Mesenchymal stem cell (in vitro differentiated cells and primary cell): Measurements from ENCODE around the gene SLC6A12.
A peak's percentile ranks its signal among the peaks of the same experiment; 100 is the strongest.

Source experiments
- DNase-seq: peaks from one replicate; pipeline ENCODE4 v3.0.0-alpha.2; 2013
- H2AFZ ChIP-seq: one replicate; pipeline ENCODE4 v1.6.1; 2013; ENCODE audit warnings: low read depth, mild to moderate bottlenecking, control low read depth, inconsistent platforms, low read length, moderate library complexity
- H2AK5ac ChIP-seq: 2 replicates; pipeline ENCODE4 v1.6.1; 2013; ENCODE audit warnings: low read length, moderate library complexity, mild to moderate bottlenecking, inconsistent platforms; ENCODE audit not compliant: severe bottlenecking
- H2BK120ac ChIP-seq: one replicate; pipeline ENCODE4 v1.6.1; 2013; ENCODE audit warnings: low read depth, mild to moderate bottlenecking, inconsistent platforms, low read length, moderate library complexity
- H2BK12ac ChIP-seq, 2 experiments: one replicate each; pipeline ENCODE4 v1.6.1; 2013; ENCODE audit warnings: inconsistent platforms in 2 of 2, low read length in 2 of 2, mild to moderate bottlenecking in 2 of 2, moderate library complexity in 2 of 2, control low read depth in 1 of 2
- H2BK15ac ChIP-seq: one replicate; pipeline ENCODE4 v1.6.1; 2013; ENCODE audit warnings: mild to moderate bottlenecking, low read depth, inconsistent platforms; ENCODE audit not compliant: poor library complexity, severe bottlenecking
- H2BK5ac ChIP-seq: 2 replicates; pipeline ENCODE4 v1.6.1; 2013; ENCODE audit warnings: low read depth, mild to moderate bottlenecking, low read length, control low read depth, inconsistent platforms; ENCODE audit not compliant: poor library complexity, severe bottlenecking
- H3K14ac ChIP-seq, 2 experiments: one replicate each; pipeline ENCODE4 v1.6.1; 2013; ENCODE audit warnings: inconsistent platforms in 2 of 2, low read length in 2 of 2, control low read depth in 1 of 2, mild to moderate bottlenecking in 1 of 2, moderate library complexity in 1 of 2
- H3K18ac ChIP-seq, 2 experiments: one replicate each; pipeline ENCODE4 v1.6.1; 2013; ENCODE audit warnings: inconsistent platforms in 2 of 2, low read length in 2 of 2, control low read depth in 1 of 2, low read depth in 1 of 2, mild to moderate bottlenecking in 1 of 2
- H3K23ac ChIP-seq, 2 experiments: one replicate each; pipeline ENCODE4 v1.6.1; 2013; ENCODE audit warnings: inconsistent platforms in 2 of 2, low read length in 2 of 2, mild to moderate bottlenecking in 2 of 2, moderate library complexity in 2 of 2, control low read depth in 1 of 2
- H3K27ac ChIP-seq: 2 replicates; pipeline ENCODE4 v1.5.1; 2013; ENCODE audit warnings: mild to moderate bottlenecking, moderate library complexity, low read length, control low read depth, inconsistent platforms; ENCODE audit not compliant: poor library complexity, severe bottlenecking
- H3K27me3 ChIP-seq, 2 experiments: 2 replicates each; pipeline versions ENCODE4 v1.6.1 to v1.7.0; 2013; ENCODE audit warnings: low read length in 2 of 2, mild to moderate bottlenecking in 2 of 2, moderate library complexity in 2 of 2, control low read depth in 1 of 2, inconsistent platforms in 1 of 2; ENCODE audit not compliant: control insufficient read depth in 1 of 2, insufficient read depth in 1 of 2
- H3K36me3 ChIP-seq, 2 experiments: 2 replicates each; pipeline versions ENCODE4 v1.6.1 to v1.7.0; 2013; ENCODE audit warnings: low read length in 2 of 2, control low read depth in 1 of 2, inconsistent platforms in 1 of 2, low read depth in 1 of 2, mild to moderate bottlenecking in 1 of 2; ENCODE audit not compliant: insufficient read depth in 2 of 2, control insufficient read depth in 1 of 2
- H3K4ac ChIP-seq, 2 experiments: one replicate each; pipeline ENCODE4 v1.6.1; 2013; ENCODE audit warnings: inconsistent platforms in 2 of 2, low read length in 2 of 2, mild to moderate bottlenecking in 2 of 2, moderate library complexity in 2 of 2, control low read depth in 1 of 2, low read depth in 1 of 2
- H3K4me1 ChIP-seq: 2 replicates; pipeline ENCODE4 v1.6.1; 2013; ENCODE audit warnings: low read depth, low read length, control low read depth; ENCODE audit not compliant: control insufficient read depth, insufficient read depth
- H3K4me2 ChIP-seq: 2 replicates; pipeline ENCODE4 v1.6.1; 2013; ENCODE audit warnings: low read length, mild to moderate bottlenecking, inconsistent platforms; ENCODE audit not compliant: poor library complexity, severe bottlenecking
- H3K4me3 ChIP-seq, 2 experiments: 2 replicates each; pipeline versions ENCODE4 v1.5.1 to v1.7.0; 2013; ENCODE audit warnings: low read length in 2 of 2, mild to moderate bottlenecking in 2 of 2, control low read depth in 1 of 2, low read depth in 1 of 2; ENCODE audit not compliant: insufficient read depth in 1 of 2
- H3K79me1 ChIP-seq: replicated peaks from 2 replicates; pipeline ENCODE4 v1.6.1; 2013; ENCODE audit warnings: mild to moderate bottlenecking, control low read depth, low read length, inconsistent platforms; ENCODE audit not compliant: poor library complexity, severe bottlenecking
- H3K9ac ChIP-seq: 2 replicates; pipeline ENCODE4 v1.7.0; 2013; ENCODE audit warnings: mild to moderate bottlenecking, low read length, moderate library complexity
- H3K9me3 ChIP-seq: 2 replicates; pipeline ENCODE4 v1.7.0; 2013; ENCODE audit warnings: mild to moderate bottlenecking, low read length; ENCODE audit not compliant: control insufficient read depth
- H4K8ac ChIP-seq: one replicate; pipeline ENCODE4 v1.6.1; 2013; ENCODE audit warnings: inconsistent platforms, mild to moderate bottlenecking, low read length, moderate library complexity
- H4K91ac ChIP-seq: one replicate; pipeline ENCODE4 v1.6.1; 2013; ENCODE audit warnings: mild to moderate bottlenecking, low read length, inconsistent platforms
- WGBS: methylation state at CpG from one replicate; pipeline ENCODE4 v1.1.7; 2013; ENCODE audit warnings: mixed read lengths; 5-methylcytosine and 5-hydroxymethylcytosine counted together

SLC6A12 gene

GRCh38 chr12:206746-207440 lies 7.1 kb downstream of the SLC6A12 start:
- no peak overlapping the region for H3K9ac ChIP-seq
- 83% methylated on average over 20 of the region's 21 CpGs for WGBS
- no peak overlapping the region for H4K8ac ChIP-seq
- H3K79me1 ChIP-seq = no peaks in the 10 kb centered on the region
- H2BK15ac ChIP-seq = no peak overlapping the region
- no peak overlapping the region for H3K4me3 ChIP-seq
- H3K4ac ChIP-seq = no peak overlapping the region
- H3K27me3 ChIP-seq = peaks cover 60 to 96% of the 10 kb centered on the region in 2 experiments
- H2BK12ac ChIP-seq = no peak overlapping the region
- H3K9me3 ChIP-seq = no peaks in the 10 kb centered on the region
- H2AFZ ChIP-seq = no peak overlapping the region
- H3K14ac ChIP-seq = no peak overlapping the region
- H3K23ac ChIP-seq = peak overlapping the region in 1 of 2 experiments; percentile 41
- DNase-seq = no peak
- H3K18ac ChIP-seq = no peak overlapping the region
- no peaks in the 10 kb centered on the region for H3K36me3 ChIP-seq
- H3K27ac ChIP-seq = no peak overlapping the region
- no peak overlapping the region for H2BK120ac ChIP-seq
- H2AK5ac ChIP-seq = no peak overlapping the region
- H4K91ac ChIP-seq = no peak overlapping the region
- no peak overlapping the region for H2BK5ac ChIP-seq
- H3K4me1 ChIP-seq = peaks cover 17% of the 10 kb centered on the region
- no peak overlapping the region for H3K4me2 ChIP-seq

- H4K8ac ChIP-seq = no peak overlapping the region
- no peak overlapping the region for H3K14ac ChIP-seq
- H3K9me3 ChIP-seq = no peaks in the 10 kb centered on the region
- H3K9ac ChIP-seq = no peak overlapping the region
- H3K4me2 ChIP-seq = no peak overlapping the region
- H2AK5ac ChIP-seq = no peak overlapping the region
- peaks cover 21% of the 10 kb centered on the region for H3K4me1 ChIP-seq
- no peak overlapping the region for H2AFZ ChIP-seq
- H3K4me3 ChIP-seq = no peak overlapping the region
- no peak overlapping the region for H3K27ac ChIP-seq
- no peak overlapping the region for H2BK120ac ChIP-seq
- no peak overlapping the region for H4K91ac ChIP-seq
- no peak for DNase-seq
- no peak overlapping the region for H2BK12ac ChIP-seq
- no peak overlapping the region for H3K18ac ChIP-seq
- no peak overlapping the region for H2BK5ac ChIP-seq
- peaks cover 60 to 91% of the 10 kb centered on the region in 2 experiments for H3K27me3 ChIP-seq
- 92% methylated on average over 4 of the region's 4 CpGs for WGBS
- no peak overlapping the region for H3K4ac ChIP-seq
- H3K36me3 ChIP-seq = peaks cover 0 to 3% of the 10 kb centered on the region in 2 experiments
- H3K23ac ChIP-seq = no peak overlapping the region
- no peaks in the 10 kb centered on the region for H3K79me1 ChIP-seq
- no peak overlapping the region for H2BK15ac ChIP-seq
Measured at GRCh38 chr12:205026-205425, 8.9 kb downstream of the SLC6A12 start.

GRCh38 chr12:204261-204678 lies 9.7 kb downstream of the SLC6A12 start:
- Histone ChIP-seq H3K4ac (no peak overlapping the region), H4K91ac (no peak overlapping the region), H3K9me3 (no peaks in the 10 kb centered on the region), H4K8ac (no peak overlapping the region), H2BK15ac (no peak overlapping the region), H3K23ac (no peak overlapping the region), H3K36me3 (peaks cover 0 to 3% of the 10 kb centered on the region in 2 experiments), H3K27ac (no peak overlapping the region), H3K18ac (no peak overlapping the region), H3K79me1 (no peaks in the 10 kb centered on the region), H3K4me3 (peak overlapping the region in 1 of 2 experiments; percentile 67), H2BK12ac (no peak overlapping the region), H2BK5ac (no peak overlapping the region), H3K4me1 (peaks cover 21% of the 10 kb centered on the region), H3K14ac (no peak overlapping the region), H2AFZ (no peak overlapping the region), H2BK120ac (no peak overlapping the region), H3K9ac (peak overlapping the region; percentile 62), H3K27me3 (peaks cover 53 to 83% of the 10 kb centered on the region in 2 experiments), H2AK5ac (no peak overlapping the region), H3K4me2 (peak overlapping the region; percentile 89)
- no peak for DNase-seq
- WGBS = 64% methylated on average over 11 of the region's 11 CpGs

GRCh38 chr12:203462-204260 lies 10.3 kb downstream of the SLC6A12 start:
- Histone ChIP-seq H2BK120ac (no peak overlapping the region), H3K4me1 (peaks cover 20% of the 10 kb centered on the region), H3K23ac (peak overlapping the region in 1 of 2 experiments; percentile 14), H2BK5ac (no peak overlapping the region), H3K27ac (no peak overlapping the region), H3K14ac (no peak overlapping the region), H3K36me3 (peaks cover 0 to 3% of the 10 kb centered on the region in 2 experiments), H3K4me3 (peak overlapping the region; percentile 61 to 67), H3K4me2 (peak overlapping the region; percentile 89), H2AK5ac (no peak overlapping the region), H3K4ac (no peak overlapping the region), H4K8ac (no peak overlapping the region), H4K91ac (no peak overlapping the region), H2BK15ac (no peak overlapping the region), H3K9ac (peak overlapping the region; percentile 62), H2BK12ac (no peak overlapping the region), H3K79me1 (no peaks in the 10 kb centered on the region), H3K18ac (no peak overlapping the region), H3K27me3 (peaks cover 47 to 77% of the 10 kb centered on the region in 2 experiments), H3K9me3 (no peaks in the 10 kb centered on the region), H2AFZ (no peak overlapping the region)
- DNase-seq = peak; percentile 34
- WGBS = 3% methylated on average over 52 of the region's 84 CpGs
